HepG2 (cell line): ENCODE results near the gene RAB5B. TPM values are rescaled to one million over a fixed set of nuclear protein-coding genes. Genes with fewer than 3 reads are reported as not detected.

Experiments used
- ADNP ChIP-seq: sonication (generic); formaldehyde crosslinking; IDR thresholded peaks from 2 replicates; pipeline ENCODE4 v1.4.0; 2020; ENCODE audit warnings: missing genetic modification reagents
- ELK4 ChIP-seq: sonication (generic); formaldehyde crosslinking; IDR thresholded peaks from 2 replicates; pipeline ENCODE4 v1.9.0; 2021; ENCODE audit warnings: missing genetic modification reagents, borderline replicate concordance
- GATAD2A ChIP-seq: IDR thresholded peaks from 2 replicates; pipeline ENCODE4 v1.6.1; 2016
- HMGXB3 ChIP-seq: sonication (generic); formaldehyde crosslinking; IDR thresholded peaks from 2 replicates; pipeline ENCODE4 v1.4.0; 2020; ENCODE audit warnings: missing genetic modification reagents, borderline replicate concordance
- KAT8 ChIP-seq: IDR thresholded peaks from 2 replicates; pipeline ENCODE4 v1.6.1; 2016; ENCODE audit warnings: missing genetic modification reagents, missing compliant biosample characterization
- NR2C2 ChIP-seq: sonication (generic); formaldehyde crosslinking; IDR thresholded peaks from 2 replicates; pipeline ENCODE4 v1.4.0; 2020; ENCODE audit warnings: missing genetic modification reagents, mild to moderate bottlenecking, moderate library complexity, borderline replicate concordance
- PHF21A ChIP-seq: sonication (generic); formaldehyde crosslinking; IDR thresholded peaks from 2 replicates; pipeline ENCODE4 v1.5.0; 2020; ENCODE audit warnings: mild to moderate bottlenecking, missing genetic modification reagents
- SP4 ChIP-seq: sonication (generic); formaldehyde crosslinking; IDR thresholded peaks from 2 replicates; pipeline ENCODE4 v1.8.1; 2023; ENCODE audit warnings: mild to moderate bottlenecking, missing genetic modification reagents
- SRY ChIP-seq: sonication (generic); formaldehyde crosslinking; IDR thresholded peaks from 2 replicates; pipeline ENCODE4 v1.8.0; 2022; ENCODE audit warnings: mild to moderate bottlenecking, missing genetic modification reagents
- ZNF121 ChIP-seq: sonication (generic); formaldehyde crosslinking; IDR thresholded peaks from 2 replicates; pipeline ENCODE4 v1.5.0; 2020; ENCODE audit warnings: mild to moderate bottlenecking, missing genetic modification reagents
- polyA plus RNA-seq, 8 experiments: library from polyadenylated mRNA; depleted of rRNA in 3 of 8; stranded (reverse) in 7 of 8; unstranded in 1 of 8; fragments of >200 nt; fragmentation: Illumina TruSeq in 4 of 8; extraction: Trizol in 4 of 8; gene quantifications; 2 replicates each; pipeline versions ENCODE4 v1.2.1 to v1.2.3, GENCODE V29; 2011 to 2016; ENCODE audit warnings: low read depth in 4 of 8, missing spikeins in 1 of 8, mixed read lengths in 1 of 8; ENCODE audit not compliant: insufficient read depth in 1 of 8
- total RNA-seq, 5 experiments: library from RNA; depleted of rRNA; stranded (reverse); fragments of >200 nt; fragmentation: Illumina TruSeq; extraction: Trizol; gene quantifications; 2 replicates each; pipeline ENCODE4 v1.2.3, GENCODE V29; 2016; ENCODE audit warnings: low read depth in 1 of 5
- TF ChIP-seq, protein P1 (sequence below): sonication (generic); formaldehyde crosslinking; conservative IDR thresholded peaks from 2 replicates; pipeline ENCODE4 v1.4.0; 2020; ENCODE audit warnings: missing genetic modification reagents
- TF ChIP-seq, protein P2 (sequence below), 2 experiments: sonication (generic) in 1 of 2; formaldehyde crosslinking in 1 of 2; IDR thresholded peaks; 2 replicates each; pipeline versions ENCODE4 v1.4.0 to v1.6.1; 2016 to 2020; ENCODE audit warnings: borderline replicate concordance in 1 of 2, low read depth in 1 of 2, mild to moderate bottlenecking in 1 of 2, missing genetic modification reagents in 1 of 2
- TF ChIP-seq, protein P3 (sequence below): sonication (generic); formaldehyde crosslinking; IDR thresholded peaks from 2 replicates; pipeline ENCODE4 v1.5.0; 2020; ENCODE audit warnings: missing genetic modification reagents
- TF ChIP-seq, protein P4 (sequence below): sonication (generic); formaldehyde crosslinking; IDR thresholded peaks from 2 replicates; pipeline ENCODE4 v1.8.0; 2022; ENCODE audit warnings: mild to moderate bottlenecking, missing genetic modification reagents, moderate library complexity

The RAB5B gene
- total and polyA plus RNA-seq, 2 of the 13 experiments (the other 11 are each of a cell fraction or from before 2014, with no cell fraction given): 26.0 to 68.3 TPM

- peak; percentile 74; the same call in 1 of the 2 replicates for TF ChIP-seq HMGXB3
- peak; percentile 85 for TF ChIP-seq SP4 (CRISPR knock-in tag)
- peak; percentile 58 for TF ChIP-seq GATAD2A
- peak; percentile 89 for TF ChIP-seq NR2C2
- TF ChIP-seq SRY (CRISPR knock-in tag): peak; percentile 61; the same call in 1 of the 2 replicates
- TF ChIP-seq ADNP (CRISPR knock-in tag): no peak
- peak; percentile 77; the same call in 1 of the 2 replicates for TF ChIP-seq ZNF121 (CRISPR knock-in tag)
- TF ChIP-seq ELK4: no peak
- TF ChIP-seq, protein P1, sequence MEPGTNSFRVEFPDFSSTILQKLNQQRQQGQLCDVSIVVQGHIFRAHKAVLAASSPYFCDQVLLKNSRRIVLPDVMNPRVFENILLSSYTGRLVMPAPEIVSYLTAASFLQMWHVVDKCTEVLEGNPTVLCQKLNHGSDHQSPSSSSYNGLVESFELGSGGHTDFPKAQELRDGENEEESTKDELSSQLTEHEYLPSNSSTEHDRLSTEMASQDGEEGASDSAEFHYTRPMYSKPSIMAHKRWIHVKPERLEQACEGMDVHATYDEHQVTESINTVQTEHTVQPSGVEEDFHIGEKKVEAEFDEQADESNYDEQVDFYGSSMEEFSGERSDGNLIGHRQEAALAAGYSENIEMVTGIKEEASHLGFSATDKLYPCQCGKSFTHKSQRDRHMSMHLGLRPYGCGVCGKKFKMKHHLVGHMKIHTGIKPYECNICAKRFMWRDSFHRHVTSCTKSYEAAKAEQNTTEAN (CRISPR knock-in tag): no peak
- TF ChIP-seq, protein P2, sequence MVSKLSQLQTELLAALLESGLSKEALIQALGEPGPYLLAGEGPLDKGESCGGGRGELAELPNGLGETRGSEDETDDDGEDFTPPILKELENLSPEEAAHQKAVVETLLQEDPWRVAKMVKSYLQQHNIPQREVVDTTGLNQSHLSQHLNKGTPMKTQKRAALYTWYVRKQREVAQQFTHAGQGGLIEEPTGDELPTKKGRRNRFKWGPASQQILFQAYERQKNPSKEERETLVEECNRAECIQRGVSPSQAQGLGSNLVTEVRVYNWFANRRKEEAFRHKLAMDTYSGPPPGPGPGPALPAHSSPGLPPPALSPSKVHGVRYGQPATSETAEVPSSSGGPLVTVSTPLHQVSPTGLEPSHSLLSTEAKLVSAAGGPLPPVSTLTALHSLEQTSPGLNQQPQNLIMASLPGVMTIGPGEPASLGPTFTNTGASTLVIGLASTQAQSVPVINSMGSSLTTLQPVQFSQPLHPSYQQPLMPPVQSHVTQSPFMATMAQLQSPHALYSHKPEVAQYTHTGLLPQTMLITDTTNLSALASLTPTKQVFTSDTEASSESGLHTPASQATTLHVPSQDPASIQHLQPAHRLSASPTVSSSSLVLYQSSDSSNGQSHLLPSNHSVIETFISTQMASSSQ (IDR thresholded peaks at IDR 0.05; ENCODE audit: low read depth): no peak; the same call in 1 of the 2 replicates
- TF ChIP-seq, protein P2 (CRISPR knock-in tag; IDR thresholded peaks at IDR 0.05; ENCODE audit: borderline replicate concordance): peak; percentile 25; the same call in 1 of the 2 replicates
- TF ChIP-seq, protein P3, sequence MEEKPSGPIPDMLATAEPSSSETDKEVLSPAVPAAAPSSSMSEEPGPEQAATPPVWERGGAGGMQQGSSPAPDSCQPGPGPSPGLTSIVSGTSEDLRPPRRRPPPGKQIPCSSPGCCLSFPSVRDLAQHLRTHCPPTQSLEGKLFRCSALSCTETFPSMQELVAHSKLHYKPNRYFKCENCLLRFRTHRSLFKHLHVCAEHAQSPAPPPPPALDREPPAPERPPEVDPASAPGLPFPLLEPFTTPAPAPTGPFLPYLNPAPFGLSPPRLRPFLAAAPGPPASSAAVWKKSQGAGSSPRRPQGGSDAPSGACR (CRISPR knock-in tag): peak; percentile 27; the same call in 1 of the 2 replicates
- TF ChIP-seq, protein P4, sequence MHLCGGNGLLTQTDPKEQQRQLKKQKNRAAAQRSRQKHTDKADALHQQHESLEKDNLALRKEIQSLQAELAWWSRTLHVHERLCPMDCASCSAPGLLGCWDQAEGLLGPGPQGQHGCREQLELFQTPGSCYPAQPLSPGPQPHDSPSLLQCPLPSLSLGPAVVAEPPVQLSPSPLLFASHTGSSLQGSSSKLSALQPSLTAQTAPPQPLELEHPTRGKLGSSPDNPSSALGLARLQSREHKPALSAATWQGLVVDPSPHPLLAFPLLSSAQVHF (CRISPR knock-in tag): no peak
- no peak; the same call in 1 of the 2 replicates for TF ChIP-seq KAT8 (CRISPR knock-in tag)
- TF ChIP-seq PHF21A: peak; percentile 49; the same call in 1 of the 2 replicates
These were observed 46.0 kb upstream of the RAB5B start, which contains the start of gene PYM1 (continued) for GRCh38 chr12:55927588-55928502.
